Parathyroid adenoma (tissue), 2 donors: ENCODE measurements around the gene KDR.

Experiments
- H2AFZ ChIP-seq: fragments of 300-600 bp; sonication (generic); one replicate; pipeline ENCODE4 v1.7.0; 2017; ENCODE audit warnings: antibody characterized with exemption, mild to moderate bottlenecking
- H3K27ac ChIP-seq: fragments of 300-600 bp; sonication (generic); one replicate; pipeline ENCODE4 v1.7.0; 2017
- H3K27me3 ChIP-seq: fragments of 300-600 bp; sonication (generic); one replicate; pipeline ENCODE4 v1.7.0; 2017; ENCODE audit warnings: low read length; ENCODE audit not compliant: control insufficient read depth, insufficient read depth
- H3K36me3 ChIP-seq: fragments of 300-600 bp; sonication (generic); one replicate; pipeline ENCODE4 v1.7.0; 2017; ENCODE audit warnings: low read length; ENCODE audit not compliant: control insufficient read depth, insufficient read depth
- H3K4me1 ChIP-seq: fragments of 300-600 bp; sonication (generic); one replicate; pipeline ENCODE4 v1.7.0; 2017; ENCODE audit warnings: control low read depth
- H3K4me2 ChIP-seq: fragments of 300-600 bp; sonication (generic); one replicate; pipeline ENCODE4 v1.7.0; 2017; ENCODE audit warnings: low read length
- H3K4me3 ChIP-seq: fragments of 300-600 bp; sonication (generic); one replicate; pipeline ENCODE4 v1.7.0; 2017; ENCODE audit warnings: low read depth, low read length
- H3K79me2 ChIP-seq: fragments of 300-600 bp; sonication (generic); one replicate; pipeline ENCODE4 v1.7.0; 2017; ENCODE audit warnings: control low read depth
- H3K9ac ChIP-seq: fragments of 300-600 bp; sonication (generic); one replicate; pipeline ENCODE4 v1.7.0; 2017; ENCODE audit warnings: mild to moderate bottlenecking
- H3K9me3 ChIP-seq: fragments of 300-600 bp; sonication (generic); one replicate; pipeline ENCODE4 v1.7.0; 2017; ENCODE audit warnings: low read length; ENCODE audit not compliant: control insufficient read depth
- TF ChIP-seq, protein P1 (sequence below): fragments of 300-600 bp; sonication (generic); IDR thresholded peaks from one replicate; pipeline ENCODE4 v1.7.0; 2017; ENCODE audit warnings: antibody characterized with exemption, mild to moderate bottlenecking
- donor health status: primary hyperparathyroidism.

KDR gene

DNA sequence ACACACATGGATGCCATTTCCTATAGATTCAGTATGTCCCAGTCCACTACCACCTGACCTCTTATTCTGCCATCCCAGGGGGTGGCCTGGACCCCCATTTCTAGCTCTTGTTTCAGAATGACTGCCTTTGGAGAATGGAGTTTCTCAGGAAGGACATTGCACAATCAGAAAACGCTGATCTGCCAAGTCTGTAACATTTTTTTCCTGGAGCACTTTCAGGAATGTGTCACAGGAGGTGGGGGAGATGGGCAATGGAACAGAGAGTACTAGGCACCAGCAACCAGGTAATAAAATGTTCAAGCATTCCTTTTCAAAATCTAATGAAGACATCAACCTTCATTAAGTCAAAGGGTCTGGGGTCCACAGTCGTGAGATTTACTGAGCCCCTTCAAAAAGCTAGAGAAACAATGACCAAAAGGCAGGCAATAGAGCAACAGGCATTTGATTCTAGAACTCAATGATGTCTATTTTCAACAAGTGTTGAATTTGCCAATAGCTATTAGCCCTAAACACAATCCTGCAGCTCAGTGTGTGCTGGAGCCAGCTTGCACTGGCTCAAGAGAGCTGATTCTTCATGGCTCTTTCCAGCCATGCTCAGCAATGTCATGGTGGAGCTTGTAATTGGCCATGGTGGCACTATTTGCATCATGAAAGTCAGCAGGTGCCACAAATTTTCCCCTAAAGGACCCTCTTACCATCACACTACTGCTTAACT is 87.1 kb downstream of the KDR start:
- H2AFZ ChIP-seq, result no peak overlapping the region
- no peaks in the 10 kb centered on the region for H3K9me3 ChIP-seq
- TF ChIP-seq, protein P1, sequence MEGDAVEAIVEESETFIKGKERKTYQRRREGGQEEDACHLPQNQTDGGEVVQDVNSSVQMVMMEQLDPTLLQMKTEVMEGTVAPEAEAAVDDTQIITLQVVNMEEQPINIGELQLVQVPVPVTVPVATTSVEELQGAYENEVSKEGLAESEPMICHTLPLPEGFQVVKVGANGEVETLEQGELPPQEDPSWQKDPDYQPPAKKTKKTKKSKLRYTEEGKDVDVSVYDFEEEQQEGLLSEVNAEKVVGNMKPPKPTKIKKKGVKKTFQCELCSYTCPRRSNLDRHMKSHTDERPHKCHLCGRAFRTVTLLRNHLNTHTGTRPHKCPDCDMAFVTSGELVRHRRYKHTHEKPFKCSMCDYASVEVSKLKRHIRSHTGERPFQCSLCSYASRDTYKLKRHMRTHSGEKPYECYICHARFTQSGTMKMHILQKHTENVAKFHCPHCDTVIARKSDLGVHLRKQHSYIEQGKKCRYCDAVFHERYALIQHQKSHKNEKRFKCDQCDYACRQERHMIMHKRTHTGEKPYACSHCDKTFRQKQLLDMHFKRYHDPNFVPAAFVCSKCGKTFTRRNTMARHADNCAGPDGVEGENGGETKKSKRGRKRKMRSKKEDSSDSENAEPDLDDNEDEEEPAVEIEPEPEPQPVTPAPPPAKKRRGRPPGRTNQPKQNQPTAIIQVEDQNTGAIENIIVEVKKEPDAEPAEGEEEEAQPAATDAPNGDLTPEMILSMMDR, result no peak
- no peak overlapping the region for H3K27ac ChIP-seq
- H3K9ac ChIP-seq, result no peak overlapping the region
- H3K36me3 ChIP-seq, result no peaks in the 10 kb centered on the region
- no peak overlapping the region for H3K4me2 ChIP-seq
- no peak overlapping the region for H3K4me3 ChIP-seq
- H3K4me1 ChIP-seq, result no peaks in the 10 kb centered on the region
- no peaks in the 10 kb centered on the region for H3K79me2 ChIP-seq
- H3K27me3 ChIP-seq, result no peaks in the 10 kb centered on the region

DNA sequence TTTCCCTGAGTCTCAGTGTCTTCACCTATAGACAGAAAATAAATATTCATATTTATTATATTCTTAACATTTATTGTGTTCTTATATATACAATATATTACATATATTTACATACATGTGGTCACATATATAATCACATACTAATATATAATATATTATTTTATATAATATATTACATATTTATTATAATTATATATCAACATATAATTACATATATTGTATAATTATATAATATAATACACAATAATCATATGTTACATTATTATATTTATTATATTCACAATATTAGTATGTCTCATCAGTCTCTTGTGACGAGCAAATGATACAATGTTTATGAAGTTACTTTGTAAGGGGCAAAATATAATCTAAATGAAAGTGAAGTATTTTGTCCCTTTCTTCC is 87.7 kb downstream of the KDR start:
- H3K79me2 ChIP-seq, result no peaks in the 10 kb centered on the region
- H3K4me3 ChIP-seq, result no peak overlapping the region
- H3K4me1 ChIP-seq, result no peaks in the 10 kb centered on the region
- no peak overlapping the region for H3K4me2 ChIP-seq
- no peak overlapping the region for H2AFZ ChIP-seq
- TF ChIP-seq, protein P1, result no peak
- no peaks in the 10 kb centered on the region for H3K27me3 ChIP-seq
- no peaks in the 10 kb centered on the region for H3K9me3 ChIP-seq
- H3K36me3 ChIP-seq, result no peaks in the 10 kb centered on the region
- H3K27ac ChIP-seq, result no peak overlapping the region
- no peak overlapping the region for H3K9ac ChIP-seq

DNA sequence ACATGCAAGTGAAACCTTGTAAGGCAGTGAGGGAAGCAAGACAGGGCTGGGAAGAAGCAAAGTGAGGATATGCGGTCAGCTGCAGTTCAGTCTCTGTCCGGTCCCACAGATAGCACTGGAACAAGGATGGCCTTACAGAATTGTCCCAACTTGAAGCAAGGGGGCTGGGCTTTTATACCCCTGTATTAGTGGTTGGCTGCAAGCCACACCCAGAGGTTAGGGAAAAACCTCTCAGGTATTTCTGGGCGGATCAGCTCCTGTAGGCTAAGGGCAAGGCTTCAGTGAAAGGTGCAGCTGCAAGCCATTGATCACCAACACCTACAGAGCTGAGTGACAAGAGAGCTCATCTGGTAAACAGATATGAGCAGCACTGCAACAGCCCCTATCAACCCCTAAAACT is 89.0 kb downstream of the KDR start:
- H3K27ac ChIP-seq, result no peak overlapping the region
- no peaks in the 10 kb centered on the region for H3K79me2 ChIP-seq
- no peak overlapping the region for H3K9ac ChIP-seq
- H3K9me3 ChIP-seq, result no peaks in the 10 kb centered on the region
- H3K4me3 ChIP-seq, result no peak overlapping the region
- TF ChIP-seq, protein P1, result no peak
- H2AFZ ChIP-seq, result no peak overlapping the region
- no peaks in the 10 kb centered on the region for H3K36me3 ChIP-seq
- H3K4me2 ChIP-seq, result no peak overlapping the region
- no peaks in the 10 kb centered on the region for H3K4me1 ChIP-seq
- no peaks in the 10 kb centered on the region for H3K27me3 ChIP-seq

DNA sequence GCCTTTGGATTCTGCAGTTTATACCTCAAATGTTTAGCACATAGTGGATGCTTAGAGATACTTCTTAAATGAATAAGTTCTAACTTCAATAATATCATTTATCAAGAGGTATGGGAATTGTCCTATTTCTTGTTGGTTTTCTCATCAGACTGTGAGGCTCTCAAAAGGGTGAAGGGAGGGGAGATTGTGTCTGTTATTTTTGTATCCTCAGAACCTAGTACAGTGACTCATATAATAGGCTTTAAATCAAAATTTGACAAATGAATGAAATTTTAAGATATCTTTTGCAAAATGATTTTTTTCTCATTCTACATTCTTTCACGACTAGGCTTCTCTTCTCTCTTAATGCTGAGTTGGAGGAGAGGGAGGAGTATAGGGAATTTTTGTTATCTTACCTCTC is 89.5 kb downstream of the KDR start:
- H3K27me3 ChIP-seq, result no peaks in the 10 kb centered on the region
- no peak overlapping the region for H3K27ac ChIP-seq
- H3K4me2 ChIP-seq, result no peak overlapping the region
- no peaks in the 10 kb centered on the region for H3K4me1 ChIP-seq
- H3K36me3 ChIP-seq, result no peaks in the 10 kb centered on the region
- no peak overlapping the region for H3K4me3 ChIP-seq
- no peak overlapping the region for H3K9ac ChIP-seq
- TF ChIP-seq, protein P1, result no peak
- H2AFZ ChIP-seq, result no peak overlapping the region
- H3K79me2 ChIP-seq, result no peaks in the 10 kb centered on the region
- no peaks in the 10 kb centered on the region for H3K9me3 ChIP-seq

DNA sequence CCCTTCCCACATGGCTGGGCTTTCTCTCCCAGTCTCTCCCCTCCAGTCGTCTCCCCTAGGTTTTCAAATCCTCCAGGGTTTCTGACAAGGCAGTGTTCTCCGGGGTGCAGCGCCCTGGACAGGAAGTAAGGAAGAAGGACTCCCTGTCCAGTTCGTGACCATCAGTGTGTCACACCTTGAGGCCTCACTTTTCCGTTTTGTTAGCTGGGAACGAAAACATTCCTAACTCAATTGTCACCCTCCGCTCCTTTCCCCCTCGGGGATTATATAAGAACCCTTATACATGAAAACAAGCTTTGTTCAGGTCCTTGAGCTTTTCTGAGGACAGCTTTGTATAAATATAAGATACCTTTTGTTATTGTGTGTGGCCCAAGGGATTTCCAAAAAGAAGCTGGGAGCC is 92.1 kb downstream of the KDR start:
- H3K9ac ChIP-seq, result no peak overlapping the region

More for the DNA sequence above, 92.1 kb downstream of the KDR start:
- Histone ChIP-seq H3K27ac (no peak overlapping the region), H3K4me1 (no peaks in the 10 kb centered on the region), H2AFZ (no peak overlapping the region), H3K27me3 (no peaks in the 10 kb centered on the region), H3K4me2 (no peak overlapping the region), H3K79me2 (no peaks in the 10 kb centered on the region), H3K4me3 (no peak overlapping the region), H3K36me3 (no peaks in the 10 kb centered on the region), H3K9me3 (no peaks in the 10 kb centered on the region)
- TF ChIP-seq, protein P1, result no peak
